Activated CD4-positive, CD25-positive, alpha-beta regulatory T cell treated with anti-CD3 and anti-CD28 coated beads, Interleukin-2, amount 50 U/mL, for 24 hours (primary cell): ENCODE measurements around the gene TPBG.
"Not testable (repeated sequence)": the region's sequence is repeated elsewhere in the genome, so short reads cannot be mapped to it uniquely, and the experiment has no call there.

Source experiments
- ATAC-seq, 2 donors: fragments of 150-1000 bp; cut with Tn5 transposase; one replicate each; pipeline ENCODE4 v1.10.0; 2021; ENCODE audit warnings: mild to moderate bottlenecking in 1 of 2, moderate library complexity in 1 of 2

TPBG gene

DNA sequence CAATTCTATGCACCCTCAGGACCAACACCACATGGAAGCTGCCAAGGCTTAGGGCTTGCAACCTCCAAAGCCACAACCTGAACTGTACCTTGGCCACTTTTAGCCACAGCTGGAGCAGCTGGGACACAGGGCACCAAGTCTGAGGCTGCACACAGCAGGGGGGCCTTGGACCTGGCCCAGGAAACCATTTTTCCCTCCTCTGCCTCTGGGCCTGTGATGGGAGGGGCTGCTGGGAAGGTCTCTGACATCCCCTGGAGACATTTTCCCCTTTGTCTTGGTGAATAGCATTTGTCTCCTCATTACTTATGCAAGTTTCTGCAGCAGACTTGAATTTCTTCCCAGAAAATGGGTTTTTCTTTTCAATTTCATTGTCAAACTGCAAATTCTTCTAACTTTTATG lies 13.0 kb downstream of the TPBG start:
- no peak for ATAC-seq

- no peak for ATAC-seq
Observed at GRCh38 chr6:82380566-82381185, 17.1 kb downstream of the TPBG start.

DNA sequence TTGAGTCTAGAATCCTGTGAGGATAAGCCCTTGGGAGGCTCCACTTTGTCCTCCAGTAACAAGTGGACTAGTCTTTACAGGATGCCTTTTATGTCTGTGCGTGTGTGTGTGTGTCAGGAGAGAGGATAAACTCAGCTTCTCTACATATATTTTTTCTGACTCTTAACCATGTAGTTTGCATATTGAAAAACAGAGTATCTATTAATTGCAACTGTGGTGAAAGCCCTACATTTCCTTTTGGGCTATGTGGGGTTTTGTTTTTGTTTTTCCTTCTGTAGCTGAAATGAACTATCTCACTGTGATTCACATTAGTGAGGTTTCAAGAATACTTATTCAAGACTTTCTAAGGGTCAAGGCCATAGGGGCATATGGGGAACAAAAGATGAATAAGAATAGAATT lies 17.7 kb downstream of the TPBG start:
- no peak for ATAC-seq

DNA sequence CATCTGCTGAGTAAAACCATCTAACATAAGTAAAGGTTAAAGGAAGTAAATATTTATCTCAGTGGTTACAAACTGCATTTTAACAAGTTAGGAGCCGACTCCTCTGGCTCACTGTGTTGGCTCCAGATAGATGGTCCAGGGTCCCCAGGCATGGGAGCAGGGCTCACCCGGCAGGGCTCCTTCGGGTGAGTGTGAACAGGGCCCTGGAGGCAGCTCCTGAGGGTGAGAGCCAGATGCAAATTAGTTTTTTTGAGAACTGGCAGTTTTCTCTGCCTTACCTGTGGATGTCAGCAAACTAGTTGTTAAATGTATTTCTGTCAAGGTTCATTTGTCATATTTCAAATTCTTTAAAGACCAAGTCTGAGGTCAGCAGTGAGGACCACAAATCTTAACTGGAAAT lies 21.5 kb downstream of the TPBG start:
- ATAC-seq = no peak

- no peak for ATAC-seq
Observed at GRCh38 chr6:82385546-82385945, 21.9 kb downstream of the TPBG start.

- no peak for ATAC-seq
Observed at GRCh38 chr6:82385961-82386360, 22.3 kb downstream of the TPBG start.

GRCh38 chr6:82394770-82395169 lies 31.2 kb downstream of the TPBG start:
- ATAC-seq = not testable (repeated sequence)

- ATAC-seq = no peak
Observed at GRCh38 chr6:82396964-82397751, 33.5 kb downstream of the TPBG start.

- ATAC-seq = no peak
Observed at GRCh38 chr6:82397962-82398692, 34.5 kb downstream of the TPBG start.

DNA sequence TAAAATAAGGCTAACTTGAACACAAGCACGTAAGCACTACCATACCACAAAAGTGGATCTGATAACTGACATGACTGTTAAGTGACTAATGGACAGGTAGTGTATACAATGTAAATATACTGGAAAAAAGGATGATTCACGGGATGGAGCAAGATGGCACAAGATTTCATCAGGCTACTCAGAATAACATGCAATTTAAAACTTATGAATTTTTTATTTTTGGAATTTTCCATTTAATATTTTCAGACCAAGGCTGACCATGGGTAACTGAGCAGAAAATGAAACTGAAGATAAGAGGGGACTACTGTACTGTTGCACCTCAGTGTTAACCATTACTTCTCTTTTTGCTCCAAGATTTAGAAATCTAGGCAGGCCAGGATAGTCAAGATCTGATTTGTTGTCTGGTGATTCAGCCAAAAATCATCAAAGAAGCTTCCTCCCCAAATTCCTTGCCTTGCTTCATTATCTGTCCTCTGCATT lies 45.4 kb downstream of the TPBG start:
- ATAC-seq = no peak

DNA sequence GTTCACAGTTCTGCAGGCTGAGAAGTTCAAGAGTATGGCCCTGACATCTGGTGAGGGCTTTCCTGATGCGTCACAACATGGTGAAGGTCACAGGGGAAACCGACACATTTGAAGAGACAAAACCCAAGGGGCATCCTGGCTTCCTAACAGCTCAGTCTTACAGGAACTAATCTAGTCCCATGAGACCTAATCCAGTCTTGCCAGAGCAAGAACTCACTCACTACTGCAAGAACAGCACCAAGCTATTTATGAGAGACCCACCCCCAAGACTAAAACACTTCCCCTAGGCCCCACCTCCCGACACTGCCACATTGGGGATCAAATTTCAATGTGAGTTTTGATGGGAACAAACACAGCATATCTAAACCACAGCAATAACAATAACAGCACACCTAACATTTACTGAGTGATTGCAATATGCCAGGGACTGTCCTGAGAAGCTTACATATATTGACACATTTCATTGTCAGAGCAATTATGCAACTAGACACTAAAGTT lies 46.6 kb downstream of the TPBG start:
- no peak for ATAC-seq

DNA sequence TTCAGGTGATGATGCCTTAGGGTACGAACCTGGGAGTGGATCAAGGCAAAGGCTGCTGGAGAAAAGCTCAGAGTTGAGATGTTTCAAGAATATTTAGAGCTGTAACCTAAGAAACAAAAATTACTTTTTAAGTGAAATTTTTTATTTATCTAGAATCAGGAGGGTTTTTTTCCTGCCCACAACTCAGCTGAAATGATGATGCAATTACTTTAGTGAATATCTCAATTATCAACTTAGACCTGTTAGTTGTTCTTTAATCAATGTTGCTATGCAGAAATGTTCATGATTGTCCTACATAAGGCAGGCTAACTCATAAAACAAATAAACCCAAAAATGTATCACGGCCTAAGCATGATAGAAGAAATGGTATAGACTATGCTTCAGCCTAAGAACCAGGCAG lies 50.3 kb downstream of the TPBG start:
- ATAC-seq = no peak

GRCh38 chr6:82415820-82416219 lies 52.2 kb downstream of the TPBG start:
- no peak for ATAC-seq

GRCh38 chr6:82416346-82416745 lies 52.7 kb downstream of the TPBG start:
- ATAC-seq = no peak
